T-helper 17 cell (primary cell): ENCODE data around the gene MANSC1. TPM values are rescaled to one million over a fixed set of nuclear protein-coding genes. Genes with fewer than 3 reads are reported as not detected.

ENCODE experiments used
- ATAC-seq: fragments of 150-1000 bp; cut with Tn5 transposase; 2 replicates; pipeline ENCODE4 v1.10.0; 2021; ENCODE audit warnings: mild to moderate bottlenecking, moderate library complexity
- DNase-seq, 3 donors: peaks; one replicate each; pipeline versions ENCODE4 v3.0.0 to v3.0.0-alpha.2; 2020 to 2021
- H3K9me3 ChIP-seq: one replicate; pipeline ENCODE4 v1.7.0; 2013; ENCODE audit warnings: low read length, mild to moderate bottlenecking; ENCODE audit not compliant: control insufficient read depth, poor library complexity, severe bottlenecking
- H3K27ac Mint-ChIP-seq: one replicate; pipeline ENCODE4 v1.8.0; 2022; ENCODE audit warnings: mild to moderate bottlenecking, moderate library complexity, mixed read lengths
- H3K27me3 Mint-ChIP-seq: one replicate; pipeline ENCODE4 v1.8.0; 2022; ENCODE audit warnings: mixed read lengths
- H3K36me3 Mint-ChIP-seq: one replicate; pipeline ENCODE4 v1.8.0; 2022; ENCODE audit warnings: low read depth, mixed read lengths
- H3K4me1 Mint-ChIP-seq: one replicate; pipeline ENCODE4 v1.8.0; 2022; ENCODE audit warnings: mild to moderate bottlenecking, mixed read lengths
- H3K4me3 Mint-ChIP-seq: one replicate; pipeline ENCODE4 v1.8.0; 2022; ENCODE audit warnings: mild to moderate bottlenecking, moderate library complexity, mixed read lengths
- total RNA-seq, 4 donors: library from RNA in 2 of 4; stranded (reverse) in 2 of 4; gene quantifications; one replicate each; pipeline ENCODE4 v1.2.3 and lab custom pipeline; 2022 to 2026

The MANSC1 gene
- total RNA-seq, 2 donors from 2014 or later = 0.12 TPM; not detected in 1

DNA sequence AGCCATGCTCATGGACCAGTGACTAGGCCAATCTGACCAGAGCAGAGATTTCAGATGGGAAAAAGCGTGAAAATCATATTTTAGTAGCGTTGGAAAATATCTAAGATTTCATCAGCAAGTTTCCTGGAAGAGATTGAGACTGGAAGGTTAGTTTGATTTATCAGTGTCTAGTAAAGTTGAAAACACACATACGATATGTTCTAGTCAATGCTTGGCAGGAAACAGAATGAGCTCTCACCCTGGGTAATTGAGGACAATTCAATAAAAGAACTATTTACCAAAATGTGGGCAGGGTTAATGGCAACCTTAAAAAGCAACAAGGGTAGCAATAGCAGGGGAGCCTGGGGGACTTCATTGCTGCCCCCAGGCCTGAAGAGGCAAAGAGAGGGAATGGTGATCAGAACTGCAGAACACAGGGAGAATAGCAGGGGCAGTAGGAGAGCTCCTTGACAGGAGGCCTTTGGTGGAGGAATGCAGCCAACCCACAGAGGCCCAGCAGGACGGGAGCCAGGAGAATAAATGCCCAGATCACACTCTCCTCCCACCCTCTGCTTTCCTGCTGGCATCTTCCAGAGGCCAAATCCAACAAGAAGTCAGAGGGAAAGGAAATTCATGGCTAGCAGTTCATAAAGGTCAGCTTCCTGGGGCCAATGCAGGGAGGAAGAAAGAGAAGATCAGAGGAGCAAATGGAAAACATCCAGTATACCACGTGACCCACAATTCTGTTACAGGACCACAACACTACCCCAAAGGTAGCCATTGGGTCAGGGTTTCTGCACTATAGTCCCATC, 55.6 kb downstream of the MANSC1 start:
- peaks cover 6% of the 10 kb centered on the region for H3K4me1 Mint-ChIP-seq
- no peak overlapping the region for H3K4me3 Mint-ChIP-seq
- ATAC-seq = no peak
- H3K27ac Mint-ChIP-seq = no peak overlapping the region
- H3K36me3 Mint-ChIP-seq = no peaks in the 10 kb centered on the region
- no peaks in the 10 kb centered on the region for H3K9me3 ChIP-seq
- DNase-seq = no peak
- H3K27me3 Mint-ChIP-seq = peaks cover 18% of the 10 kb centered on the region

- H3K4me3 Mint-ChIP-seq = no peak overlapping the region
- H3K4me1 Mint-ChIP-seq = peaks cover 6% of the 10 kb centered on the region
- no peak for ATAC-seq
- DNase-seq = no peak
- H3K27me3 Mint-ChIP-seq = peaks cover 19% of the 10 kb centered on the region
- no peaks in the 10 kb centered on the region for H3K9me3 ChIP-seq
- no peaks in the 10 kb centered on the region for H3K36me3 Mint-ChIP-seq
- H3K27ac Mint-ChIP-seq = no peak overlapping the region
Measured at GRCh38 chr12:12290206-12290605, 59.8 kb downstream of the MANSC1 start.

GRCh38 chr12:12286441-12286840, 63.6 kb downstream of the MANSC1 start:
- Mint-ChIP-seq H3K4me1 (peaks cover 6% of the 10 kb centered on the region), H3K27ac (no peak overlapping the region), H3K36me3 (peaks cover 2% of the 10 kb centered on the region), H3K4me3 (no peak overlapping the region), H3K27me3 (peaks cover 37% of the 10 kb centered on the region)
- H3K9me3 ChIP-seq = no peaks in the 10 kb centered on the region
- DNase-seq (no peak), ATAC-seq (no peak)

DNA sequence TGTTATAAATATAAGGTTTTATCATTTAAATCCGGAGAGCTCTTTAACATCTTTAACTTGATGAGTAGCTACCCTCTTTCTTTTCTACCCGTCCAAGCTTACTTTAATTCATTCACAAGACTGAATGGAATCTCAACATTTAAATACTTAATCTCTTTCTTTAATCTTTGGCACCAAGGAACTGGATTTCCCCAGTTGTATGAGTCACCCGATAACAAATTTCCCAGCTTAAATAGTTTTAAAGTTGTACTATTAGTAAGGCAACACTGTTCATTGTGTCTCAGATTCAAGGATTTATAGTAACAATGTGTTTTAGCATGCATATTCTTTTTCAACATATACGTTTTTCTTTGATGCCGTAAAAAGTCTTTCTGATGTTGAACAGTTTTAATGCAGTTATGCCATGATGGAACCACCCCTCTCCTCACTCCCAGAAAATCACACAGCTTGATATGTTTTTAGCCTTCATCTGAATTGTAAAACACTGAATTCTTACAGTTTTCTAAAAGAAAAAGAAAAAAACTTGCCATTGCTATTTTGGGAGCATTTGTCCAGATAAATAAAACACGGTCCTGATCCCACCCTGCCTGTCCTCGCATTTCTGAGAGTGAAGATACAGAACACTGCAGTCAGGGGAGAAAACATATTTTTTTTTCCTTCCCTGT, 67.1 kb downstream of the MANSC1 start:
- H3K9me3 ChIP-seq = no peaks in the 10 kb centered on the region
- Mint-ChIP-seq H3K36me3 (peaks cover 2% of the 10 kb centered on the region), H3K4me1 (no peaks in the 10 kb centered on the region), H3K27ac (no peak overlapping the region), H3K4me3 (no peak overlapping the region), H3K27me3 (peaks cover 40% of the 10 kb centered on the region)
- ATAC-seq (no peak), DNase-seq (no peak)

- no peaks in the 10 kb centered on the region for H3K9me3 ChIP-seq
- peaks cover 40% of the 10 kb centered on the region for H3K27me3 Mint-ChIP-seq
Measured at GRCh38 chr12:12282202-12282601, 67.8 kb downstream of the MANSC1 start.

GRCh38 chr12:12281134-12281533, 68.9 kb downstream of the MANSC1 start:
- no peak for DNase-seq
- no peaks in the 10 kb centered on the region for H3K4me1 Mint-ChIP-seq
- no peak for ATAC-seq
- H3K4me3 Mint-ChIP-seq = no peak overlapping the region
- H3K27ac Mint-ChIP-seq = no peak overlapping the region
- peaks cover 2% of the 10 kb centered on the region for H3K36me3 Mint-ChIP-seq
- H3K27me3 Mint-ChIP-seq = peaks cover 40% of the 10 kb centered on the region
- H3K9me3 ChIP-seq = no peaks in the 10 kb centered on the region

More at GRCh38 chr12:12282202-12282601, 67.8 kb downstream of the MANSC1 start:
- no peak overlapping the region for H3K27ac Mint-ChIP-seq
- H3K36me3 Mint-ChIP-seq = peaks cover 2% of the 10 kb centered on the region
- ATAC-seq (no peak), DNase-seq (no peak)
- H3K4me3 Mint-ChIP-seq = no peak overlapping the region
- H3K4me1 Mint-ChIP-seq = no peaks in the 10 kb centered on the region

DNA sequence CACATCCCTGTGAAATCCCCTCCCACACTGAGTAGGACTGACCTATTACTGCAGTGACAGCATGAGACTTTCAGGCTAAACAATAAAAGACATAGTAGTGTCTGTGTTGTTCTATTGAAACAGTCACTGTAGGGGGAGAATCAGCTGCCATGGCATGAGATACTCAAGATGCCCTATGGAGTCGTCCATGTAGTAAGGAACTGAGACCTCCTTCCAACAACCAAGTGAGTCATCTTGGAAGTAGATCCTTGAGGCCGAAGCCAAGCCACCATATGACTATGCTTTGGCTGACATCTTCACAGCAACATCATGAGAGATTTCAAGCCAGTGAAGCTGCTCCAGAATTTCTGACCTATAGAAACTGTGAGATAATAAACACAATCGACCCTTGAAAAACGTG, 71.1 kb downstream of the MANSC1 start:
- ATAC-seq = no peak
- H3K4me3 Mint-ChIP-seq = no peak overlapping the region
- no peaks in the 10 kb centered on the region for H3K9me3 ChIP-seq
- H3K36me3 Mint-ChIP-seq = peaks cover 2% of the 10 kb centered on the region
- no peak overlapping the region for H3K27ac Mint-ChIP-seq
- H3K4me1 Mint-ChIP-seq = no peaks in the 10 kb centered on the region
- peaks cover 30% of the 10 kb centered on the region for H3K27me3 Mint-ChIP-seq
- DNase-seq = no peak

Other genes with a start within 250 kb of the MANSC1 start
- gene LRP6, start 83.2 kb downstream of the MANSC1 start, total RNA-seq = 1 to 10 TPM; 1.8 to 2.0 TPM
- gene BORCS5, start 6.8 kb upstream of the MANSC1 start, total RNA-seq = 10 to 100 TPM; 35.0 to 48.4 TPM
- 10 to 100 TPM; 81.1 to 94.8 TPM for gene DUSP16, start 212.6 kb upstream of the MANSC1 start, total RNA-seq